GM12878 (cell line): ENCODE results near the gene TPH2. TPM values are rescaled to one million over a fixed set of nuclear protein-coding genes. Genes with fewer than 3 reads are reported as not detected.

Source experiments
- ATAC-seq: fragments of 200-7000 bp; cut with Tn5 transposase; 3 replicates; pipeline ENCODE4 v1.9.1; 2020; ENCODE audit warnings: mild to moderate bottlenecking, moderate library complexity
- BruUV-seq: library from RNA; stranded (reverse); fragments of 400-500 nt; replicated peaks from 2 replicates; lab custom pipeline; 2021; lab: Mats Ljungman, UMichigan
- CTCF ChIA-PET: fragments of 300-600 bp; sonication (Branson Sonifier 250); formaldehyde crosslinking; extraction: SDS; loops from one replicate; lab custom pipeline; 2021; ENCODE audit warnings: inconsistent platforms; lab: Yijun Ruan, JAX
- POLR2A ChIA-PET: fragments of 350-600 bp; formaldehyde crosslinking; extraction: SDS; loops from one replicate; lab custom pipeline; 2021; ENCODE audit warnings: inconsistent platforms; lab: Charles Lee
- RAD21 ChIA-PET: fragments of 300-600 bp; sonication (Branson Sonifier 250); formaldehyde crosslinking; loops from one replicate; lab custom pipeline; 2023; ENCODE audit warnings: antibody characterized with exemption; ENCODE audit not compliant: unreplicated experiment; lab: Charles Lee
- SMC1A ChIA-PET: fragments of 300-600 bp; sonication (Branson Sonifier 250); formaldehyde crosslinking; loops from one replicate; lab custom pipeline; 2023; ENCODE audit not compliant: unreplicated experiment, uncharacterized antibody; lab: Charles Lee
- DNase-seq: peaks from one replicate; pipeline ENCODE4 v3.0.0-alpha.2; 2011; ENCODE audit warnings: low read depth, low spot score
- FAIRE-seq: peaks from 3 replicates; lab custom pipeline; 2011; peaks lifted over from hg19 to GRCh38; lab: Jason Lieb, UNC
- H2AFZ ChIP-seq: 2 replicates; pipeline ENCODE4 v1.6.0; 2011; ENCODE audit warnings: low read depth, low read length, control low read depth; ENCODE audit not compliant: control insufficient read depth
- H3K27ac ChIP-seq: 2 replicates; pipeline ENCODE4 v1.5.1; 2011; ENCODE audit warnings: control low read depth; ENCODE audit not compliant: control insufficient read depth, insufficient read depth
- H3K27me3 ChIP-seq, 2 experiments: replicated peaks in 1 of 2; 2 replicates each; pipeline versions ENCODE4 v1.6.0 to v1.6.1; 2011; ENCODE audit warnings: low read length in 1 of 2; ENCODE audit not compliant: control insufficient read depth in 2 of 2, insufficient read depth in 2 of 2
- H3K36me3 ChIP-seq, 2 experiments: 2 replicates each; pipeline ENCODE4 v1.5.1; 2011; ENCODE audit warnings: low read length in 1 of 2; ENCODE audit not compliant: control insufficient read depth in 2 of 2, insufficient read depth in 2 of 2
- H3K4me1 ChIP-seq: 2 replicates; pipeline ENCODE4 v1.6.1; 2011; ENCODE audit warnings: mild to moderate bottlenecking, low read length, moderate library complexity, mixed read lengths; ENCODE audit not compliant: control insufficient read depth, insufficient read depth
- H3K4me2 ChIP-seq: 2 replicates; pipeline ENCODE4 v1.6.0; 2011; ENCODE audit warnings: control low read depth; ENCODE audit not compliant: control insufficient read depth, insufficient read depth
- H3K4me3 ChIP-seq: fragments of 200-600 bp; sonication (generic); 2 replicates; pipeline ENCODE4 v1.5.1; 2016
- H3K79me2 ChIP-seq: 2 replicates; pipeline ENCODE4 v1.6.0; 2011; ENCODE audit warnings: low read length; ENCODE audit not compliant: control insufficient read depth, insufficient read depth
- H3K9ac ChIP-seq: 2 replicates; pipeline ENCODE4 v1.8.0; 2011; ENCODE audit warnings: low read length, control low read depth, mixed read lengths; ENCODE audit not compliant: control insufficient read depth, insufficient read depth
- H3K9me3 ChIP-seq: replicated peaks from 3 replicates; pipeline ENCODE4 v1.5.1; 2011; ENCODE audit warnings: mild to moderate bottlenecking, low read length; ENCODE audit not compliant: control insufficient read depth, insufficient read depth
- H4K20me1 ChIP-seq: 2 replicates; pipeline ENCODE4 v1.6.0; 2011; ENCODE audit not compliant: control insufficient read depth, insufficient read depth
- BACH1 ChIP-seq: fragments of 450-650 bp; IDR thresholded peaks from 2 replicates; pipeline ENCODE4 v1.6.1; 2017; ENCODE audit warnings: mild to moderate bottlenecking, borderline replicate concordance
- BCLAF1 ChIP-seq: fragments of 450-650 bp; IDR thresholded peaks from 2 replicates; pipeline ENCODE4 v1.6.1; 2017; ENCODE audit warnings: antibody characterized with exemption, mild to moderate bottlenecking, moderate library complexity
- BMI1 ChIP-seq: fragments of 450-650 bp; IDR thresholded peaks from 2 replicates; pipeline ENCODE4 v1.6.1; 2016; ENCODE audit warnings: mild to moderate bottlenecking, moderate library complexity, borderline replicate concordance
- CBX3 ChIP-seq: fragments of 200-600 bp; sonication (generic); IDR thresholded peaks from 2 replicates; pipeline ENCODE4 v1.6.1; 2016; ENCODE audit warnings: low read depth, borderline replicate concordance
- IRF3 ChIP-seq: fragments of 450-650 bp; IDR thresholded peaks from 2 replicates; pipeline ENCODE4 v1.6.1; 2014; ENCODE audit warnings: mild to moderate bottlenecking
- KLF5 ChIP-seq: fragments of 450-650 bp; IDR thresholded peaks from 2 replicates; pipeline ENCODE4 v1.6.1; 2014; ENCODE audit warnings: mild to moderate bottlenecking; ENCODE audit not compliant: partially characterized antibody
- NBN ChIP-seq: fragments of 450-650 bp; IDR thresholded peaks from 2 replicates; pipeline ENCODE4 v1.6.1; 2016
- NFIC ChIP-seq: IDR thresholded peaks from 2 replicates; pipeline ENCODE4 v1.6.1; 2012; ENCODE audit warnings: low read depth, mild to moderate bottlenecking, inconsistent platforms, low read length, moderate library complexity
- RCOR1 ChIP-seq: conservative IDR thresholded peaks from 2 replicates; pipeline ENCODE4 v1.6.1; 2012; ENCODE audit warnings: low read depth, low read length, improper control_type of control experiment
- REST ChIP-seq: IDR thresholded peaks from 2 replicates; pipeline ENCODE4 v1.6.1; 2012; ENCODE audit warnings: mild to moderate bottlenecking, low read depth, low read length
- SMARCA5 ChIP-seq: fragments of 450-650 bp; IDR thresholded peaks from 2 replicates; pipeline ENCODE4 v1.6.1; 2017; ENCODE audit warnings: mild to moderate bottlenecking
- SMC3 ChIP-seq: IDR thresholded peaks from 2 replicates; pipeline ENCODE4 v1.6.1; 2011; ENCODE audit warnings: low read length, improper control_type of control experiment, borderline replicate concordance
- SUZ12 ChIP-seq: fragments of 200-600 bp; sonication (generic); IDR thresholded peaks from one replicate; pipeline ENCODE4 v1.6.1; 2018; ENCODE audit warnings: antibody characterized with exemption, mild to moderate bottlenecking; ENCODE audit not compliant: unreplicated experiment
- TCF7 ChIP-seq: IDR thresholded peaks from 2 replicates; pipeline ENCODE4 v1.6.1; 2014; ENCODE audit warnings: antibody characterized with exemption, borderline replicate concordance
- USF2 ChIP-seq: IDR thresholded peaks from 2 replicates; pipeline ENCODE4 v1.6.1; 2011; ENCODE audit warnings: low read depth, low read length, improper control_type of control experiment, borderline replicate concordance
- YY1 ChIP-seq: IDR thresholded peaks from 2 replicates; pipeline ENCODE4 v1.6.1; 2011; ENCODE audit warnings: low read depth, mild to moderate bottlenecking, low read length
- WGBS: methylation state at CpG from one replicate; pipeline ENCODE4 v1.1.6; 2016; ENCODE audit warnings: low lambda C conversion rate; ENCODE audit not compliant: insufficient replicate concordance, insufficient coverage; ENCODE audit errors: missing lambda C conversion rate; 5-methylcytosine and 5-hydroxymethylcytosine counted together
- in situ Hi-C: fragments of 300-500 bp; cut with MboI; formaldehyde crosslinking; loops from 9 replicates; pipeline ENCODE4 v1.14.3; 2018; ENCODE audit warnings: mixed read lengths
- intact Hi-C: fragments of 100-400 bp; cut with micrococcal nuclease; formaldehyde crosslinking; loops from one replicate; pipeline ENCODE4 v1.14.2; 2022; ENCODE audit not compliant: unreplicated experiment
- polyA plus RNA-seq, 11 experiments: library from polyadenylated mRNA; depleted of rRNA in 4 of 11; unstranded in 6 of 11; stranded (reverse) in 5 of 11; fragments of >200 nt; fragmentation: Nextera tagmentation in 4 of 11; fragmentation: Illumina TruSeq in 1 of 11; extraction: Ambion mirVana in 4 of 11; extraction: Trizol in 1 of 11; gene quantifications; 1 replicate in 1 of 11; 2 replicates in 10 of 11; pipeline versions ENCODE4 v1.2.1 to v1.2.3, GENCODE V29; 2011 to 2016; ENCODE audit warnings: inconsistent platforms in 2 of 11, missing spikeins in 2 of 11, low read depth in 1 of 11
- total RNA-seq, 4 experiments: library from RNA; depleted of rRNA in 3 of 4; stranded (reverse); fragments of >200 nt in 3 of 4; fragmentation: Illumina TruSeq in 1 of 4; extraction: Trizol in 1 of 4; gene quantifications; 2 replicates each; pipeline versions ENCODE4 v1.2.1 to v1.2.3, GENCODE V29; 2013 to 2021

The TPH2 gene
- total and polyA plus RNA-seq, 10 of the 15 experiments (the other 5 are each of a cell fraction or from before 2014, with no cell fraction given) = not detected

GRCh38 chr12:71969330-71969729 lies 30.7 kb downstream of the TPH2 start (continued):
- TF ChIP-seq RCOR1 = no peak
- TF ChIP-seq NBN = no peak
- no peak for TF ChIP-seq SMARCA5
- TF ChIP-seq CBX3 = no peak
- no peak for TF ChIP-seq SMC3
- no peak for TF ChIP-seq IRF3
- no peak for TF ChIP-seq TCF7
- TF ChIP-seq BACH1 = no peak

GRCh38 chr12:71970031-71970430 lies 31.4 kb downstream of the TPH2 start:
- Histone ChIP-seq H3K36me3 (no peaks in the 10 kb centered on the region), H3K4me1 (no peaks in the 10 kb centered on the region), H3K4me2 (no peak overlapping the region), H3K79me2 (no peaks in the 10 kb centered on the region), H3K27me3 (no peaks in the 10 kb centered on the region; a peak in 1 of 4 replicates), H3K9me3 (no peaks in the 10 kb centered on the region), H2AFZ (no peak overlapping the region), H3K9ac (no peak overlapping the region), H4K20me1 (no peaks in the 10 kb centered on the region), H3K27ac (no peak overlapping the region), H3K4me3 (no peak overlapping the region)
- intact Hi-C loops = no loop called here
- WGBS = 39% methylated on average over 5 of the region's 5 CpGs
- ChIA-PET SMC1A (interaction anchor here (1.2 kb wide), 1 partner anchor 43 kb away, joined by 3 read pairs; no protein-coding TSS in a partner anchor), RAD21 (no interaction called here), CTCF (no interaction called here), POLR2A (no interaction called here)
- in situ Hi-C loops = no loop called here
- no TSS peak for BruUV-seq
- FAIRE-seq (no peak), ATAC-seq (no peak), DNase-seq (no peak)
- TF ChIP-seq SUZ12 = no peak
- no peak for TF ChIP-seq REST
- no peak for TF ChIP-seq NFIC
- no peak for TF ChIP-seq YY1
- TF ChIP-seq BMI1 = no peak
- no peak for TF ChIP-seq USF2
- TF ChIP-seq KLF5 = no peak
- TF ChIP-seq BCLAF1 = no peak
